ENCODE results near the gene AP5Z1. TPM values are rescaled to one million over a fixed set of nuclear protein-coding genes. Genes with fewer than 3 reads are reported as not detected.

Gene AP5Z1
- total RNA-seq, 1 donor from 2014 or later: 44.4 TPM

GRCh38 chr7:4815609-4816418 is 40.4 kb downstream of the AP5Z1 start:
- H3K36me3 Mint-ChIP-seq (ENCODE audit: low read depth): no peaks in the 10 kb centered on the region
- H3K4me3 Mint-ChIP-seq: no peak overlapping the region
- no peaks in the 10 kb centered on the region for H3K4me1 Mint-ChIP-seq
- no peak overlapping the region for H3K27ac Mint-ChIP-seq
- H3K27me3 Mint-ChIP-seq: peaks cover 14% of the 10 kb centered on the region
- no peak for DNase-seq
- H3K9me3 Mint-ChIP-seq: peaks cover 9% of the 10 kb centered on the region
- intact Hi-C loops (cut with micrococcal nuclease): no loop called here

GRCh38 chr7:4816419-4817080 is 41.1 kb downstream of the AP5Z1 start:
- Mint-ChIP-seq H3K27me3 (peaks cover 14% of the 10 kb centered on the region), H3K27ac (no peak overlapping the region), H3K36me3 (ENCODE audit: low read depth) (no peaks in the 10 kb centered on the region), H3K4me1 (no peaks in the 10 kb centered on the region), H3K9me3 (peaks cover 9% of the 10 kb centered on the region), H3K4me3 (no peak overlapping the region)
- DNase-seq: no peak
- intact Hi-C loops (cut with micrococcal nuclease): no loop called here

DNA sequence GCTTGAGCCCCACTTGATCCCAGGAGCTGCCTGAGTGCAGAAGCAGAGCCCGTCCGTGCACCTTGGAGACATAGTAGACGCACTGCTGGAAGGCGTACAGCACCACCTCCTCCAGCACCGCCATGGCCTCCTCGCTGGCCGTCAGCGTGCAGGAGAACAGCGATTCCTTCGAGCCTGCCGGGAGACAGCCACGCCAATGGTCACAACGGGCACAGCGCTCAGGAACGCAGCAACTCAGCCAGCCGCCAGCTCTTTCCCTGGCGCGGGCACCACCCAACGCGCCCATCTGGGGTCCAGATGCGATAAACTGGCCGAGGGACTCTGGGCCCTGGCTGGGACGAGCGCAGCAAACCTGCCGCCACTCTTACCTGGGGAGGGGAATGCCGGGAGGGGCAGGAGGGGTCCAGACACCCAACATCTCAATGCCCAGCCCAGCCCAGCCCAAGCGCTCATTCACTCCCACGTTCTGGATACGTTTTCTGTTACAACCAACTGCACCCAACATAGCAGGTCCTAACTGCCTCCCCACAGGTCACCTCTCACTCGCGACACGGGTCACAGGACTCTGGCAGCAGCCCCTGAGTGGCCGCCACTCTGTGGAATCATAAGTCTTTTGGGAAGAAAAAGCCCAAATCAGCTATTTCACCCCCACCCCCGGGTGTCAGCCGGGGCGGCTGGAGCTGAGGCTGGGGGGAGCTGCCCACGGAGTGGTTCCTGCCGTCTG is 41.9 kb downstream of the AP5Z1 start:
- intact Hi-C loops (cut with micrococcal nuclease): no loop called here
- peaks cover 9% of the 10 kb centered on the region for H3K9me3 Mint-ChIP-seq
- H3K4me1 Mint-ChIP-seq: no peaks in the 10 kb centered on the region
- H3K4me3 Mint-ChIP-seq: no peak overlapping the region
- H3K36me3 Mint-ChIP-seq (ENCODE audit: low read depth): no peaks in the 10 kb centered on the region
- no peak overlapping the region for H3K27ac Mint-ChIP-seq
- no peak for DNase-seq
- H3K27me3 Mint-ChIP-seq: peaks cover 14% of the 10 kb centered on the region

GRCh38 chr7:4818000-4818794 is 42.8 kb downstream of the AP5Z1 start:
- no peaks in the 10 kb centered on the region for H3K4me1 Mint-ChIP-seq
- intact Hi-C loops (cut with micrococcal nuclease): no loop called here
- H3K36me3 Mint-ChIP-seq (ENCODE audit: low read depth): no peaks in the 10 kb centered on the region
- H3K4me3 Mint-ChIP-seq: no peak overlapping the region
- H3K27ac Mint-ChIP-seq: no peak overlapping the region
- H3K27me3 Mint-ChIP-seq: peaks cover 9% of the 10 kb centered on the region
- H3K9me3 Mint-ChIP-seq: peaks cover 3% of the 10 kb centered on the region
- DNase-seq: no peak

- Mint-ChIP-seq H3K9me3 (no peaks in the 10 kb centered on the region), H3K27me3 (no peaks in the 10 kb centered on the region), H3K4me3 (no peak overlapping the region), H3K4me1 (no peaks in the 10 kb centered on the region), H3K27ac (no peak overlapping the region), H3K36me3 (ENCODE audit: low read depth) (no peaks in the 10 kb centered on the region)
- intact Hi-C loops (cut with micrococcal nuclease): no loop called here
- DNase-seq: no peak
Observed at GRCh38 chr7:4819560-4820404, 44.4 kb downstream of the AP5Z1 start.

DNA sequence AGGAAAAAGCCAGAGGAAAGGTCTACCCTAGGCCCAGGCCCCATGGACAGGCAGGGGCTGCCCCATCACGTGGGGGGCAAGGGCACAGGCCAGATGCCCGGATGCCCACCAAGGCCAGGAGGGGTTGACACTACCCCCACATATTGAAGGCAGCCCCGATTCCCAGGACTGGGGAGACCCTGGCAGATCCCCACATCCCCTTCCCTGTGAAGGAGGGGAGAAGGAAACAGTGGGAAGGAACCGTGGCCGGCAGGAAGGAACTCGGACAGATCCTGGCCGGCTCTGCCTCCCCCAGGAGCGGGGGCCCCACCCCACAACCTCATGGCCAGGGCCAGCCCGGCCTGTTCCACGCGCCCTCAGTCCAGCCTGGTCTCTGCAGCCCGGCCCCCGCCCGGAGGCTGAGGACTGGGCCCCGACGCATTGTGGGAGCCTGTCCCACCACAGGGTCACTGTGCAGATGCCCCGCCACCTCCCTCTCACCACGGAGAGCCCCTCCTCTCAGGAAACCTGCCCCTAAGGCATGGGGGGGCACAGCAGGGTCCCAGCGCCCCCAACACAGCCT is 45.1 kb downstream of the AP5Z1 start:
- Mint-ChIP-seq H3K27me3 (no peaks in the 10 kb centered on the region), H3K36me3 (ENCODE audit: low read depth) (no peaks in the 10 kb centered on the region), H3K4me3 (no peak overlapping the region), H3K27ac (no peak overlapping the region), H3K9me3 (no peaks in the 10 kb centered on the region), H3K4me1 (no peaks in the 10 kb centered on the region)
- DNase-seq: no peak
- intact Hi-C loops (cut with micrococcal nuclease): no loop called here

- Mint-ChIP-seq H3K36me3 (ENCODE audit: low read depth) (no peaks in the 10 kb centered on the region), H3K4me1 (no peaks in the 10 kb centered on the region), H3K4me3 (no peak overlapping the region), H3K27ac (no peak overlapping the region), H3K27me3 (no peaks in the 10 kb centered on the region), H3K9me3 (no peaks in the 10 kb centered on the region)
- intact Hi-C loops (cut with micrococcal nuclease): no loop called here
- DNase-seq: no peak
Observed at GRCh38 chr7:4820967-4821471, 45.6 kb downstream of the AP5Z1 start.

- Mint-ChIP-seq H3K4me1 (no peaks in the 10 kb centered on the region), H3K27ac (no peak overlapping the region), H3K9me3 (no peaks in the 10 kb centered on the region), H3K4me3 (no peak overlapping the region), H3K36me3 (ENCODE audit: low read depth) (no peaks in the 10 kb centered on the region), H3K27me3 (no peaks in the 10 kb centered on the region)
- no peak for DNase-seq
- intact Hi-C loops (cut with micrococcal nuclease): no loop called here
Observed at GRCh38 chr7:4822677-4823076, 47.3 kb downstream of the AP5Z1 start.

- no peak overlapping the region for H3K27ac Mint-ChIP-seq
- no peaks in the 10 kb centered on the region for H3K9me3 Mint-ChIP-seq
- no peaks in the 10 kb centered on the region for H3K4me1 Mint-ChIP-seq
- DNase-seq: no peak
- no peaks in the 10 kb centered on the region for H3K36me3 Mint-ChIP-seq (ENCODE audit: low read depth)
- intact Hi-C loops (cut with micrococcal nuclease): no loop called here
- H3K27me3 Mint-ChIP-seq: no peaks in the 10 kb centered on the region
- H3K4me3 Mint-ChIP-seq: no peak overlapping the region
Observed at GRCh38 chr7:4823441-4824119, 48.2 kb downstream of the AP5Z1 start.

DNA sequence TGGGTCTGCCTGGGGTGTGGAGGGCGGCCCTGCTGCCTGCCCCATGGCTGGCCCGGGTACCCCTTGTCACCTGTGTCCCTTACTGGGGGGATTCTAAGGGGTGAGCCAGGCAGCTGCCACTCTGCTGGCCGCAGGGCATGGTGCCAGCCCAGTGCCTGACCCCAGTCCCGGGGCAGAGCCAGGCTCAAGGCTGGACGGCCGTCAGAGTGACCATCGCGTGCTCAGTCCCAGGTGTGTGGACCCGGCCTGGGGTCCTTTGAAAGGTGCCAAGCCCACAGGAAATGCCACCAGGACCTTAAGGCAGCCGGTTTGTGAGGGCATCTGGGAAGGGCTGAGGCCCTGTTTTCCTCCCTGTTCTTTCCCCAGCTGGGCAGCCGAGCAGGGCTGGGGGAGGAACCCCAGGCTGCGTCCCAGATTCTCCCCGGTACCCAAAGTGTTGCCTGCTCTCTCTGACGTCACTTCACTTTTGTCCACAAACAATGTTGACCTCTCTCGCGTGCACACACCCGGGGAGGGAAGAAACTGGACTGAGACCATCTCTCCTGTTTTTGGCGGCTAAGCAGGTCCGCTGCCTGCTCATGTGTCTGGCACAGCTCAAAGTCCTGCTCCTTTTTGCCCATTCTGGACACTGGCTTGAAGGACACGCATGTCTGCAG is 48.8 kb downstream of the AP5Z1 start:
- H3K36me3 Mint-ChIP-seq (ENCODE audit: low read depth): no peaks in the 10 kb centered on the region

GRCh38 chr7:4825081-4825480 is 49.7 kb downstream of the AP5Z1 start:
- DNase-seq: no peak
- Mint-ChIP-seq H3K36me3 (ENCODE audit: low read depth) (no peaks in the 10 kb centered on the region), H3K4me1 (peaks cover 2% of the 10 kb centered on the region), H3K9me3 (no peaks in the 10 kb centered on the region), H3K27me3 (no peaks in the 10 kb centered on the region), H3K4me3 (no peak overlapping the region), H3K27ac (no peak overlapping the region)
- intact Hi-C loops (cut with micrococcal nuclease): no loop called here

More for the DNA sequence above, 48.8 kb downstream of the AP5Z1 start:
- Mint-ChIP-seq H3K9me3 (no peaks in the 10 kb centered on the region), H3K27me3 (no peaks in the 10 kb centered on the region), H3K4me3 (no peak overlapping the region), H3K4me1 (no peaks in the 10 kb centered on the region), H3K27ac (no peak overlapping the region)
- DNase-seq: no peak
- intact Hi-C loops (cut with micrococcal nuclease): no loop called here

Measured in activated CD4-positive, alpha-beta T cell treated with anti-CD3 and anti-CD28 coated beads, Interleukin-2, amount 10 ng/mL, durations not matched to agents 24 days and 14 days (primary cell).